Urothelium cell line (cell line): Measurements from ENCODE around the gene RBM10.

Experiments
- DNase-seq: peaks from one replicate; pipeline ENCODE4 v3.0.0; 2011; ENCODE audit warnings: low spot score, mixed read lengths
- FAIRE-seq: peaks from 2 replicates; lab custom pipeline; 2011; peaks lifted over from hg19 to GRCh38; lab: Jason Lieb, UNC

RBM10 gene

GRCh38 chrX:47146936-47147859 lies 2.2 kb downstream of the RBM10 start:
- DNase-seq: no peak
- no peak for FAIRE-seq

- no peak for DNase-seq
- FAIRE-seq: no peak
These were observed 3.9 kb downstream of the RBM10 start for GRCh38 chrX:47148946-47149345.

- DNase-seq (no peak), FAIRE-seq (no peak)
These were observed 6.4 kb downstream of the RBM10 start for GRCh38 chrX:47151435-47151834.

GRCh38 chrX:47156611-47157520 lies 11.8 kb downstream of the RBM10 start:
- FAIRE-seq: no peak
- no peak for DNase-seq

- DNase-seq: no peak
- FAIRE-seq: no peak
These were observed 13.1 kb downstream of the RBM10 start for GRCh38 chrX:47158131-47158530.

GRCh38 chrX:47158781-47159180 lies 13.8 kb downstream of the RBM10 start:
- FAIRE-seq: no peak

GRCh38 chrX:47160781-47161180 lies 15.8 kb downstream of the RBM10 start:
- DNase-seq (no peak), FAIRE-seq (no peak)

More at GRCh38 chrX:47158781-47159180, 13.8 kb downstream of the RBM10 start:
- DNase-seq: no peak

- DNase-seq (no peak), FAIRE-seq (no peak)
These were observed 18.0 kb downstream of the RBM10 start for GRCh38 chrX:47162927-47163583.

GRCh38 chrX:47164420-47164819 lies 19.4 kb downstream of the RBM10 start:
- DNase-seq: no peak
- FAIRE-seq: no peak

- FAIRE-seq: no peak
- no peak for DNase-seq
These were observed 21.1 kb downstream of the RBM10 start for GRCh38 chrX:47166126-47166525.

- FAIRE-seq (no peak), DNase-seq (no peak)
These were observed 23.6 kb downstream of the RBM10 start for GRCh38 chrX:47168495-47169073.

- DNase-seq: no peak
- FAIRE-seq: no peak
These were observed 24.3 kb downstream of the RBM10 start for GRCh38 chrX:47169273-47169672.

- DNase-seq (no peak), FAIRE-seq (no peak)
These were observed 24.9 kb downstream of the RBM10 start for GRCh38 chrX:47169726-47170515.

GRCh38 chrX:47170861-47171692 lies 26.1 kb downstream of the RBM10 start:
- FAIRE-seq (no peak), DNase-seq (no peak)

- no peak for DNase-seq
- no peak for FAIRE-seq
These were observed 27.0 kb downstream of the RBM10 start for GRCh38 chrX:47171996-47172395.

GRCh38 chrX:47172549-47172948 lies 27.5 kb downstream of the RBM10 start:
- FAIRE-seq (no peak), DNase-seq (no peak)

- no peak for DNase-seq
- FAIRE-seq: no peak
These were observed 28.2 kb downstream of the RBM10 start for GRCh38 chrX:47172971-47173792.

GRCh38 chrX:47174376-47174775 lies 29.4 kb downstream of the RBM10 start:
- DNase-seq (no peak), FAIRE-seq (no peak)
